DOHH2 (cell line): ENCODE results near the gene CDH22.

ENCODE experiments used
- H3F3A ChIP-seq: fragments of 200-600 bp; sonication (generic), shearing (Covaris generic); 2 replicates; pipeline ENCODE4 v1.6.0; 2016; ENCODE audit warnings: antibody characterized with exemption, mild to moderate bottlenecking; ENCODE audit not compliant: control insufficient read depth, insufficient read depth
- H3K27ac ChIP-seq: fragments of 200-600 bp; sonication (generic); 2 replicates; pipeline ENCODE4 v1.5.1; 2014; ENCODE audit warnings: low read depth, mild to moderate bottlenecking, low read length, moderate library complexity
- H3K27me3 ChIP-seq: fragments of 200-600 bp; sonication (generic); 2 replicates; pipeline ENCODE4 v1.6.1; 2014; ENCODE audit warnings: mild to moderate bottlenecking, low read length, mixed read lengths; ENCODE audit not compliant: control insufficient read depth
- H3K36me3 ChIP-seq: fragments of 200-600 bp; sonication (generic); 2 replicates; pipeline ENCODE4 v1.6.1; 2014; ENCODE audit warnings: mild to moderate bottlenecking, low read length, moderate library complexity, mixed read lengths; ENCODE audit not compliant: control insufficient read depth
- H3K4me1 ChIP-seq: fragments of 200-600 bp; sonication (generic); 2 replicates; pipeline ENCODE4 v1.6.1; 2014; ENCODE audit warnings: mild to moderate bottlenecking, low read length, mixed read lengths; ENCODE audit not compliant: control insufficient read depth
- H3K4me2 ChIP-seq: fragments of 200-600 bp; sonication (generic); 2 replicates; pipeline ENCODE4 v1.6.0; 2014; ENCODE audit warnings: mild to moderate bottlenecking, low read length, moderate library complexity
- H3K4me3 ChIP-seq: fragments of 200-600 bp; sonication (generic); 2 replicates; pipeline ENCODE4 v1.5.1; 2014; ENCODE audit warnings: mild to moderate bottlenecking, low read length, mixed read lengths
- H3K79me2 ChIP-seq: fragments of 200-600 bp; sonication (generic); 2 replicates; pipeline ENCODE4 v1.6.1; 2014; ENCODE audit warnings: mild to moderate bottlenecking, low read length, mixed read lengths; ENCODE audit not compliant: control insufficient read depth
- H3K9me2 ChIP-seq: fragments of 200-600 bp; sonication (generic); replicated peaks from 2 replicates; pipeline ENCODE4 v1.6.1; 2014; ENCODE audit warnings: mild to moderate bottlenecking, low read length, mixed read lengths; ENCODE audit not compliant: control insufficient read depth
- H3K9me3 ChIP-seq: fragments of 200-600 bp; sonication (generic); 2 replicates; pipeline ENCODE4 v1.6.1; 2014; ENCODE audit warnings: antibody characterized with exemption, low read length, mixed read lengths; ENCODE audit not compliant: control insufficient read depth, insufficient read depth
- H4K20me1 ChIP-seq: fragments of 200-600 bp; sonication (generic); 2 replicates; pipeline ENCODE4 v1.6.0; 2014; ENCODE audit warnings: low read depth, mild to moderate bottlenecking, antibody characterized with exemption, low read length, moderate library complexity; ENCODE audit not compliant: control insufficient read depth, insufficient read depth
- CTCF ChIP-seq: fragments of 200-600 bp; sonication (generic); IDR thresholded peaks from one replicate; pipeline ENCODE4 v1.5.1; 2014; ENCODE audit warnings: antibody characterized with exemption, mild to moderate bottlenecking, low read depth, low read length; ENCODE audit not compliant: poor library complexity, severe bottlenecking
- EZH2phosphoT487 ChIP-seq: fragments of 200-600 bp; sonication (generic); IDR thresholded peaks from 2 replicates; pipeline ENCODE4 v1.6.1; 2017; ENCODE audit warnings: borderline replicate concordance, mild to moderate bottlenecking, antibody characterized with exemption, low read length, moderate library complexity, mixed read lengths

CDH22 gene

GRCh38 chr20:46148313-46149208, 159.7 kb downstream of the CDH22 start:
- no peak overlapping the region for H3K4me2 ChIP-seq
- no peaks in the 10 kb centered on the region for H3K9me2 ChIP-seq
- no peaks in the 10 kb centered on the region for H3K79me2 ChIP-seq
- H3K27me3 ChIP-seq, result no peaks in the 10 kb centered on the region
- H3F3A ChIP-seq, result no peaks in the 10 kb centered on the region
- no peaks in the 10 kb centered on the region for H3K36me3 ChIP-seq
- H4K20me1 ChIP-seq, result no peaks in the 10 kb centered on the region
- no peaks in the 10 kb centered on the region for H3K9me3 ChIP-seq
- no peak overlapping the region for H3K4me3 ChIP-seq
- no peaks in the 10 kb centered on the region for H3K4me1 ChIP-seq
- H3K27ac ChIP-seq, result no peak overlapping the region
- TF ChIP-seq CTCF, result no peak
- TF ChIP-seq EZH2phosphoT487, result no peak

GRCh38 chr20:46145713-46146112, 162.6 kb downstream of the CDH22 start:
- no peaks in the 10 kb centered on the region for H3K36me3 ChIP-seq
- H3K9me3 ChIP-seq, result no peaks in the 10 kb centered on the region
- no peaks in the 10 kb centered on the region for H4K20me1 ChIP-seq
- no peak overlapping the region for H3K4me2 ChIP-seq
- no peak overlapping the region for H3K4me3 ChIP-seq
- H3K27ac ChIP-seq, result no peak overlapping the region
- no peaks in the 10 kb centered on the region for H3K4me1 ChIP-seq
- peaks cover 17% of the 10 kb centered on the region for H3K27me3 ChIP-seq
- no peaks in the 10 kb centered on the region for H3K79me2 ChIP-seq
- H3F3A ChIP-seq, result no peaks in the 10 kb centered on the region
- no peaks in the 10 kb centered on the region for H3K9me2 ChIP-seq
- TF ChIP-seq CTCF (no peak), EZH2phosphoT487 (no peak)

GRCh38 chr20:46144432-46145025, 163.8 kb downstream of the CDH22 start:
- Histone ChIP-seq H3K36me3 (no peaks in the 10 kb centered on the region), H3K4me1 (no peaks in the 10 kb centered on the region), H3K27ac (no peak overlapping the region), H3K79me2 (no peaks in the 10 kb centered on the region), H3K4me3 (no peak overlapping the region), H4K20me1 (no peaks in the 10 kb centered on the region), H3K4me2 (no peak overlapping the region), H3K9me3 (no peaks in the 10 kb centered on the region), H3K9me2 (no peaks in the 10 kb centered on the region), H3F3A (no peaks in the 10 kb centered on the region), H3K27me3 (peaks cover 29% of the 10 kb centered on the region)
- no peak for TF ChIP-seq CTCF
- no peak for TF ChIP-seq EZH2phosphoT487
